Sigmoid colon (tissue), 4 donors: ENCODE data around the gene CLVS2.

Source experiments
- CTCF ChIP-seq, 4 experiments: fragments of 450-650 bp in 3 of 4; fragments of 200-600 bp in 1 of 4; IDR thresholded peaks; one replicate each; pipeline ENCODE4 v1.5.1; 2016 to 2019; ENCODE audit warnings: antibody characterized with exemption in 4 of 4, mild to moderate bottlenecking in 3 of 4, moderate library complexity in 2 of 4
- EP300 ChIP-seq, 4 donors: sonication (generic); formaldehyde crosslinking; IDR thresholded peaks; one replicate each; pipeline ENCODE4 v1.6.1; 2017; ENCODE audit warnings: antibody characterized with exemption in 4 of 4
- POLR2A ChIP-seq, 2 donors: fragments of 450-650 bp; IDR thresholded peaks; one replicate each; pipeline ENCODE4 v1.6.1; 2016; ENCODE audit warnings: antibody characterized with exemption in 2 of 2, mild to moderate bottlenecking in 2 of 2, moderate library complexity in 2 of 2
- POLR2AphosphoS5 ChIP-seq, 4 donors: sonication (generic); formaldehyde crosslinking; IDR thresholded peaks; one replicate each; pipeline ENCODE4 v1.6.1; 2017; ENCODE audit warnings: antibody characterized with exemption in 4 of 4

- TF ChIP-seq CTCF (IDR thresholded peaks at IDR 0.05) (no peak), EP300 (IDR thresholded peaks at IDR 0.05) (no peak), POLR2AphosphoS5 (IDR thresholded peaks at IDR 0.05) (no peak), POLR2A (IDR thresholded peaks at IDR 0.05) (no peak)
Measured at GRCh38 chr6:122994256-122994655, 1.8 kb upstream of the CLVS2 start.
